GM18861 (cell line): Measurements from ENCODE around the gene AHRR.
"Not testable (repeated sequence)": the region's sequence is repeated elsewhere in the genome, so short reads cannot be mapped to it uniquely, and the experiment has no call there.

ENCODE experiments used
- ATAC-seq: cut with Tn5 transposase; IDR thresholded peaks from one replicate; pipeline ENCODE4 v1.9.1; 2021; ENCODE audit not compliant: unreplicated experiment

Gene AHRR

GRCh38 chr5:305459-305858, 16.1 kb upstream of the AHRR start:
- ATAC-seq = no peak

DNA sequence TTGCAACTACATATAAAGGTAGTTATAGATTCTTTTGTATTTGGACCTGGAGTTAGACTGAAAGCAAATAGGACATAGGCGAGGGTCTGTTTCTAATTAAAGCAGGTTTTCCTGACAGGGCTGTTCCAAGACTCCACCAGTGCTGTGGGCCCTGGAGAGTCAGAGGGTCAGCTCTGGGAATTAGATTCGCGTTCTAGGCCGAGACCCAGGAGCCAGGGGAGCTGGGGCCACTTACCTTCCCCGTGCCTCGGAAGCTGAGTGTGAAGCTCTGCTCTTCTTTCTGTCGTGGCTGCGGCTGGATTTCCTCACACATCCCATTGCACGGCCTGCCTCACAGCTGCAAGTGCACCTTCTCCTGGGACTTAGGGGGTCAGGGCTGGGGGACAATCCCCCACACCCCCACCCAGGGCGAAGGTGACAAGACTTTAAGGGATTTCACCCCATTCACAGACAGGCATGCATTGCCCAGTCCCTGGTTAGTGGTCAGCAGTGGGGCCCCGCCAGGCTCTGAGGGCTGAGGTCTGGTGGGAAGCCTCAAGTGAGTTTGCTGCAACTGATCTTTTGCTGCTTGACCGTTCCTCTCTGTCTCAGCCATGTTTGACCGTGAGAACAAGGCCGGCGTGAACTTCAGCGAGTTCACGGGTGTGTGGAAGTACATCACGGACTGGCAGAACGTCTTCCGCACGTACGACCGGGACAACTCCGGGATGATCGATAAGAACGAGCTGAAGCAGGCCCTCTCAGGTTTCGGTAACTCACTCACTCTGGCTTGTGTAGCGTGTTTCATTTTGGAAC, 15.3 kb upstream of the AHRR start:
- no peak for ATAC-seq

GRCh38 chr5:307306-307705, 14.2 kb upstream of the AHRR start:
- ATAC-seq = no peak

- no peak for ATAC-seq
Measured at GRCh38 chr5:307794-308579, 13.5 kb upstream of the AHRR start.

- no peak for ATAC-seq
Measured at GRCh38 chr5:308672-309271, 12.7 kb upstream of the AHRR start.

DNA sequence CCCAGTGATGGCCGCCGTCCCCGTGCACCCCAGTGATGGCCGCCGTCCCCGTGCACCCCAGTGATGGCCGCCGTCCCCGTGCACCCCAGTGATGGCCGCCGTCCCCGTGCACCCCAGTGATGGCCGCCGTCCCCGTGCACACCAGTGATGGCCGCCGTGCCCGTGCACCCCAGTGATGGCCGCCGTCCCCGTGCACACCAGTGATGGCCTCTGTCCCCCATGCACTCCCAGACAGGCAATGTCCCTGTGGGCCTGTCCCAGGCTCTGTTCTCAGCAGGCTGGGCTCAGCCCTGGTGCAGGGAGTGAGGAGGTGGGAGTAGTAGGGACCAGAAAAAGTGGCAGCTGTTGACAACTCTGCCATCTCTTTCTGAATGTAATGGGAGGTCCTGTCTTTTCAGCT, 11.7 kb upstream of the AHRR start:
- not testable (repeated sequence) for ATAC-seq

DNA sequence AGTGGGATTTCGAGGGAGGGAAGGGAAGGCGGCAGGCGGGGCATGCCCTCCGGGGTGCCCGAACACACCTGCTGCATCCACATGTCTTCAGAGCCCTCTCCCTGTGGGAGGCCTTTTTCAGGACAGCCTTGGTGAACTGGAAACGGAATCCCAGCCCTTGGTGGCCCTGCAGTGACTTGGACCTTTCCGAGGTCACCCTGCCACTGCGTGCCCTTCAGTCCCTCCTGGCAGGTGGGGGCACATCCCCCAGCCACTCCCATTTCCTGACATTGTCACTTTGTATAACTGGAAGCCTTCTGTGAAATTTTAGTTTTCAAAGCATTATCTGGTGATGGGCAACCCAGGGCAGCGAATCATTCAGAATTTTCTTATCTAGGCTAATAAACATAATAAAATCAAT, 11.0 kb upstream of the AHRR start:
- ATAC-seq = no peak

DNA sequence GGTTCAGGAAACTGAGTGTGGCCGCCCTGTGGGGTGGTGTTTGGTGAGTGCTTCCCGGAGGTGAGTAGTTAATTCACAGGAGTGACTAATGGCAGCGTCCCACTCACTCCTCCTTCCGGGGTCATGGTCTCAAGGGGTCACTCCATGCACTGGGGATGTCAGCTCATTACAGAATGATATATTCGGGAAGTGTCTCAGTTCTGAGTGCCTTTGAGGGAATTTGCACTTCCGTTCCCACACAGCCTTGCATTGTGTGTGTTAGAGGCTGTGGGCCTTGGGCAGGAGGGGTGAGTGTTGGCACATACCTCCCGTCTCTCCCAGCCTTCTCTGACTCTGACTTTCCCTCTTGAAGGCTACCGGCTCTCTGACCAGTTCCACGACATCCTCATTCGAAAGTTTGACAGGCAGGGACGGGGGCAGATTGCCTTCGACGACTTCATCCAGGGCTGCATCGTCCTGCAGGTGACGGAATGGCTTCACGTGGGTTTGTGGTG, 10.5 kb upstream of the AHRR start:
- no peak for ATAC-seq

DNA sequence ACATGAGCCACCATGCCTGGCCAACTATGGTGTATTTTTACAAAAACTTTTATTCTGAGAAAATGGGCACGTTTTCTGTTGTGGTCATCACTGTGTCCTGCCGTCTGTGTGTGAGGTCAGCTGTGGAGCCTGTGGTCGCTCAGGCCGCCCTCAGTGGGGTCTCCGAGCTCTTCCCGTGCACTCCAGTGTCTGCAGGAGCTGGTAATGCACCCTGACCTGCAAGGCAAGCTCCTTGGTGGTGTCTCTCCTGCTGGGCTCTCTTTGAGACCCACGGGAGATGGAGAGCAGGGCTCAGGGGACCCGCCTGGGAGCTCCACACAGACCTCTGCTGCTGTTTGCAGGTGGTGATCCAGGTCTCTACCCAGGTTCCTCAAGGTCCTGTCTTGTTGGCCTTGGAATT, 9.6 kb upstream of the AHRR start:
- ATAC-seq = no peak

DNA sequence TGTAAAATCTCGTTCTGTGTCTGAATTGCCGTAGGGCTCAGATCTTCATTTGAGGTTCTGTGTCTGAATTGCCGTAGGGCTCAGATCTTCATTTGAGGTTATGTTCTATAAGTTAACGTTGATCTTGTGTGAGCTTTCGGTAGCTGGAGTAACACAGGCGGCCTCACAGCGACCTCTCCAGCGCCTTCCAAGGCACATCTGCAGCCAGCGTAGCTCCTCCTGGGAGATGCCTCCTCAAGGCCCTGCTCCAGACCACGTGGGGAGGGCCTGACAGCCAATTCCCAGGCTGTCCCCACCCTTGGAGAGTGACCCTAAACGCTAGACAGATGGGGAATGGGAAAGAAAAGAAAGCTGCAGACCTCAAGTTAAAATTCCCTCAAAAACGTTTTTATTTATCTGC, 8.7 kb upstream of the AHRR start:
- no peak for ATAC-seq

DNA sequence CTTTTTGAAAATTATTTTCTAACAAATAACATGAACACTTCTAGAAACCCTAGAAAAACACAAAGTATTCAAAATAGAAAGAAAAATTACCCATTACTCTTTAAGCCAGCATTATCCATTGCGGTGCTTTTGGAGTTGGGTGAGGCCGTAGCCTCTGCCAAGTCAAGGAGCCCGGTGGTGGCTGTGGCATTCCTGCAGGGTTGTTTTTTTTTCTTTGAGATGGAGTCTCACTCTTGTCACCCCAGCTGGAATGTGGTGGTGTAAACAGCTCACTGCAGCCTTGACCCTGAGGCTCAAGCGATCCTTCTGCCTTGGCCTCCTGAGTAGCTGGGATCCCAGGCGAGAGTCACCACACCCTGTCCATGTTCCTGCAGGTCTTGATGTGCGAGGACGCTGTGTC, 8.2 kb upstream of the AHRR start:
- ATAC-seq = no peak

DNA sequence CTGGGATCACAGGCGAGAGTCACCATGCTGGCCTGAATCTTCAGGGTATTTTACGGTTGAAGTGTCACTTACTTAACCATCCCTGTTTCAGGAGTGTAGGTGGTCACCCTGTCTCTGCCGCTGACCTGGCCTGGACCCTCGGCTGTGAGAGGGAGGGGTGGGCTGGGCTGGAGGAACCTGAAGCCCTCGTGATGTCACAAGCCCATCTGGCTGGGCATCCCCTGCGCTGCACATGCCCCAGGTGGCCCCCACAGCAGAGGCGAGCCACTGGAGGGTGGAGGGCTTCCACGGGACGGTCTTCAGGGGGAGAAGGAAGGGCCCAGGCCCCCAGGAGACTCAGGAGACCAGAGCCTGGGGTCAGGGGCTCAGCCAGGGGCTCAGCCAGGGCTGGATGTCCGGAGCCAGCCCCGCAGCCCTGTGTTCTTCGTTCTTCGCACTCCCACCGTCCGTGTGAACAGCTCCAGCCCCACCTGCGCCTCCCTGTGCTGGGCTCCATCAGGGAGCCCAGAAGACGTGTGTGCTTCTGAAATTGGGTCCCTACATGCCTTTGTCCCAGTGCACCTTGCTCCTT, 7.6 kb upstream of the AHRR start:
- ATAC-seq = no peak

DNA sequence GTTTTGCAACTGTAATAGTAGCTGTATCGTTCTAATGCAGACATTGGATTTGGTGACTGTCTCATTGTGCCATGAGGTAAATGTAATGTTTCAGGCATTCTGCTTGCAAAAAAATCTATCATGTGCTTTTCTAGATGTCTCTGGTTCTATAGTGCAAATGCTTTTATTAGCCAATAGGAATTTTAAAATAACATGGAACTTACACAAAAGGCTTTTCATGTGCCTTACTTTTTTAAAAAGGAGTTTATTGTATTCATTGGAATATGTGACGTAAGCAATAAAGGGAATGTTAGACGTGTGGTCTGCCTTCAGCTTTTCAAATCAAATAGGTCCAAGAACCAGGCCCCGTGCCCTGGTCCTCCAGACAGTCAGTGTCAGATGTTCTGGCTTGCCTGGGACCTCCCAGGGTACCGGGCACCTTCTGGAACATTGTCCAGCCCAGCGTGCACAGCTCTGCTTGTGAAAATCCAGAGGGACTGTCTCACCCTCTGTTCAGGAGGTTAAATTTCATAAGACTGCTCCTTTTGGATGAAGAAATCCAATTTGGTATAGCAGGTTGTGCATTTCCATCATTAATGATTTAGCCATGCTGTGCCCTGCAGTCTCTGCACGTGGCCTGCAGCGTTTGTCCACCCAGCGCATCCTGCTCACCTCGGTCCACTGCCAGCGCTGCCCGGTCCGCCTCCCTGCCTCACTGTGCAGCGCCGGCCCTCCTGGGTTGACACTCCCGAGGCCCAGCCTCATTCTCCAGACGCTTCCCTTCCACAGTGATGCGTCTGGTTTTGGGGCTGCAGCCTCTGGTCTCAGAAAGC, 6.6 kb upstream of the AHRR start:
- ATAC-seq = no peak

- ATAC-seq = no peak
Measured at GRCh38 chr5:315488-316209, 5.9 kb upstream of the AHRR start.

- no peak for ATAC-seq
Measured at GRCh38 chr5:316210-317085, 5.1 kb upstream of the AHRR start.

DNA sequence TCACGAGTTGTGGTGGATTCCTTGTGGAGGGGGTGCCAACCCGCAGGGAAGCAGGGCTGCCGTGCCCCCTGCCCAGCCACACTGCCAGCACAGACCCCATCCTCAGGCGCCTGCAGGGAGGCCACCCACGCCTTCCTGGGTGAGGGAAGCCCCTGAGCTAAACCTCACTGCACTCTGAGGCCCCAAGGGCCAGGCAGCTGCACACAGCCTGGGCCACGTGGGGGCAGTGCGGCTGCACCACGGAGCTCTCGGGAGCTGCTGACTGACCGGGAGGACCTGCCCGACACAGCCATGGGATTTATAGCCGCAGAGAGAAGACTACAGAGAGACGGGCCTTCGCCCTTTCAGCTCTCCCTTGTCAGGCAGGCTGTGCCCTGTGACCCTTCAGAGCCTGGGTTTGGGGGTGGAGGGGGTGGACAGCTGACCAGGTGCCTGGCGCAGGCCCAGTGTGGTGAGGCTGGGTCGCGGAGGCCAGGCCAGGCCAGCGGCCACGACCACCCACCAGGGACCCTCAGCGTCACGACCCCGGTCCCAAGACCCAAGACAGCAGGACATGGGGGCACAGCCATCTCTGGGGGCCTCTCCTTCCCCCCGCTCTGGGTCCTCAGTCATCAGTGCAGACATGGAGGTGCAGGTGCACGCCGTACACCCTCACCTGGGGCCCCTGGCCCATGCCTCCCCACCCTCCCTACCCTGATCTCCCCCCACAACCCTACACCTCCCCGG, 4.3 kb upstream of the AHRR start:
- peak; percentile 74 for ATAC-seq

- ATAC-seq = no peak
Measured at GRCh38 chr5:318341-318897, 3.1 kb upstream of the AHRR start.

- no peak for ATAC-seq
Measured at GRCh38 chr5:318931-319601, 2.4 kb upstream of the AHRR start.
